Body of pancreas (tissue), 4 donors: ENCODE results near the gene ST6GAL1. TPM values are rescaled to one million over a fixed set of nuclear protein-coding genes. Genes with fewer than 3 reads are reported as not detected.
"Not testable (repeated sequence)": the region's sequence is repeated elsewhere in the genome, so short reads cannot be mapped to it uniquely, and the experiment has no call there.

Source experiments
- ATAC-seq: fragments of 150-250 bp; one replicate; pipeline ENCODE4 v1.9.1; 2016
- DNase-seq, 4 donors: peaks; one replicate each; pipeline ENCODE4 v3.0.0-alpha.2; 2019
- H3K27ac ChIP-seq, 4 donors: fragments of 200-600 bp; sonication (generic); 1 replicate in 3 of 4; 2 replicates in 1 of 4; pipeline versions ENCODE4 v1.5.1 to v1.6.1; 2016 to 2019; ENCODE audit warnings: mild to moderate bottlenecking in 1 of 4, mixed read lengths in 1 of 4, moderate library complexity in 1 of 4
- H3K27me3 ChIP-seq, 2 donors: fragments of 200-600 bp; sonication (generic); one replicate each; pipeline ENCODE4 v1.6.0; 2016; ENCODE audit warnings: mild to moderate bottlenecking in 1 of 2
- H3K36me3 ChIP-seq, 2 donors: fragments of 200-600 bp; sonication (generic); replicated peaks in 1 of 2; 2 replicates each; pipeline ENCODE4 v1.5.1; 2016; ENCODE audit warnings: low read depth in 2 of 2; ENCODE audit not compliant: insufficient read depth in 1 of 2
- H3K4me1 ChIP-seq: fragments of 200-600 bp; sonication (generic); one replicate; pipeline ENCODE4 v1.6.0; 2016
- H3K4me3 ChIP-seq, 2 donors: fragments of 200-600 bp; sonication (generic); 1 replicate in 1 of 2; 2 replicates in 1 of 2; pipeline ENCODE4 v1.5.1; 2016 to 2019
- H3K9me3 ChIP-seq, 3 donors: fragments of 200-600 bp; sonication (generic); 1 replicate in 2 of 3; 2 replicates in 1 of 3; pipeline ENCODE4 v1.5.1; 2016
- POLR2A ChIP-seq, 3 donors: fragments of 450-650 bp; IDR thresholded peaks; one replicate each; pipeline ENCODE4 v1.6.1; 2016; ENCODE audit warnings: antibody characterized with exemption in 3 of 3, mild to moderate bottlenecking in 2 of 3
- WGBS, 2 donors: methylation state at CpG; one replicate each; pipeline ENCODE4 v1.1.5; 2017; 5-methylcytosine and 5-hydroxymethylcytosine counted together
- intact Hi-C: fragments of 100-400 bp; cut with DNase I; formaldehyde crosslinking; loops from one replicate; pipeline ENCODE4 v1.15.1; 2023
- total RNA-seq, 2 donors: library from RNA; depleted of rRNA; stranded (reverse); fragments of >200 nt; gene quantifications; one replicate each; pipeline ENCODE4 v1.1.0, GENCODE V29; 2016
- TF ChIP-seq, protein P1 (sequence below), 7 experiments: fragments of 450-650 bp in 4 of 7; fragments of 200-600 bp in 3 of 7; sonication (generic) in 3 of 7; IDR thresholded peaks; one replicate each; pipeline ENCODE4 v1.5.1; 2016 to 2019; ENCODE audit warnings: antibody characterized with exemption in 7 of 7

Gene ST6GAL1
- total RNA-seq, 2 donors from 2014 or later: 10.2 to 12.2 TPM

GRCh38 chr3:186963636-186964035 lies 33.3 kb downstream of the ST6GAL1 start:
- no peak for ATAC-seq
- WGBS, 2 donors: 45 to 54% methylated on average over 4 to 5 of the region's 5 CpGs

GRCh38 chr3:186964071-186964470 lies 33.7 kb downstream of the ST6GAL1 start:
- Histone ChIP-seq H3K27ac (no peak overlapping the region), H3K4me1 (no peaks in the 10 kb centered on the region), H3K9me3 (no peaks in the 10 kb centered on the region), H3K4me3 (no peak overlapping the region), H3K27me3 (no peaks in the 10 kb centered on the region), H3K36me3 (no peaks in the 10 kb centered on the region)
- TF ChIP-seq POLR2A (IDR thresholded peaks at IDR 0.05): no peak
- TF ChIP-seq, protein P1, sequence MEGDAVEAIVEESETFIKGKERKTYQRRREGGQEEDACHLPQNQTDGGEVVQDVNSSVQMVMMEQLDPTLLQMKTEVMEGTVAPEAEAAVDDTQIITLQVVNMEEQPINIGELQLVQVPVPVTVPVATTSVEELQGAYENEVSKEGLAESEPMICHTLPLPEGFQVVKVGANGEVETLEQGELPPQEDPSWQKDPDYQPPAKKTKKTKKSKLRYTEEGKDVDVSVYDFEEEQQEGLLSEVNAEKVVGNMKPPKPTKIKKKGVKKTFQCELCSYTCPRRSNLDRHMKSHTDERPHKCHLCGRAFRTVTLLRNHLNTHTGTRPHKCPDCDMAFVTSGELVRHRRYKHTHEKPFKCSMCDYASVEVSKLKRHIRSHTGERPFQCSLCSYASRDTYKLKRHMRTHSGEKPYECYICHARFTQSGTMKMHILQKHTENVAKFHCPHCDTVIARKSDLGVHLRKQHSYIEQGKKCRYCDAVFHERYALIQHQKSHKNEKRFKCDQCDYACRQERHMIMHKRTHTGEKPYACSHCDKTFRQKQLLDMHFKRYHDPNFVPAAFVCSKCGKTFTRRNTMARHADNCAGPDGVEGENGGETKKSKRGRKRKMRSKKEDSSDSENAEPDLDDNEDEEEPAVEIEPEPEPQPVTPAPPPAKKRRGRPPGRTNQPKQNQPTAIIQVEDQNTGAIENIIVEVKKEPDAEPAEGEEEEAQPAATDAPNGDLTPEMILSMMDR (IDR thresholded peaks at IDR 0.05): no peak
- 61 to 72% methylated on average over 6 of the region's 6 CpGs for WGBS, 2 donors
- ATAC-seq (no peak), DNase-seq (no peak)
- intact Hi-C loops: no loop called here

More at GRCh38 chr3:186963636-186964035, 33.3 kb downstream of the ST6GAL1 start:
- no peak for TF ChIP-seq POLR2A (IDR thresholded peaks at IDR 0.05)
- TF ChIP-seq, protein P1 (IDR thresholded peaks at IDR 0.05): no peak
- intact Hi-C loops: no loop called here
- Histone ChIP-seq H3K4me3 (no peak overlapping the region), H3K9me3 (no peaks in the 10 kb centered on the region), H3K27ac (no peak overlapping the region), H3K4me1 (no peaks in the 10 kb centered on the region), H3K36me3 (no peaks in the 10 kb centered on the region), H3K27me3 (no peaks in the 10 kb centered on the region)
- no peak for DNase-seq

DNA sequence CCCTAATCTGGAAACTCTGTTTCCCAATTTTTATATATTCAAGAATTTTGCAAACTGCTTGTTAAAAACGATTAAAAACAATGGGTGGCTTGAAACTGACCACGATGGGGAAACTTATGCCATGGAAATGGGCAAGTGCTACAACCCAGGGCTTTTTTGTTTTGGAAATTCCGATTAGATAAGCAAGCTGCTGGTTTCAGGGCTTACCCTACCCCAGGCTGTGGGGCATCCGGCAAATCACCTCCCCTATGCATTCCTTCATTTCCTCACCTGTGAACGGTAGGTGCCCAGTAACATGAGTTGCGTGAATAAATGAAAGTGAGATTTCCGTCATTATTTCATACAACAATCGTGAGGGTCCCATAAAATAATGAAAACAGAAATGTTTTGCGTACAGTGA lies 34.3 kb downstream of the ST6GAL1 start:
- 42 to 50% methylated on average over 9 of the region's 9 CpGs for WGBS, 2 donors
- Histone ChIP-seq H3K27me3 (no peaks in the 10 kb centered on the region), H3K4me3 (no peak overlapping the region), H3K4me1 (no peaks in the 10 kb centered on the region), H3K27ac (peak overlapping the region in 1 of 4 donors; percentile 41), H3K9me3 (no peaks in the 10 kb centered on the region), H3K36me3 (no peaks in the 10 kb centered on the region)
- intact Hi-C loops: no loop called here
- no peak for ATAC-seq
- TF ChIP-seq, protein P1 (IDR thresholded peaks at IDR 0.05): no peak
- no peak for TF ChIP-seq POLR2A (IDR thresholded peaks at IDR 0.05)
- no peak for DNase-seq

DNA sequence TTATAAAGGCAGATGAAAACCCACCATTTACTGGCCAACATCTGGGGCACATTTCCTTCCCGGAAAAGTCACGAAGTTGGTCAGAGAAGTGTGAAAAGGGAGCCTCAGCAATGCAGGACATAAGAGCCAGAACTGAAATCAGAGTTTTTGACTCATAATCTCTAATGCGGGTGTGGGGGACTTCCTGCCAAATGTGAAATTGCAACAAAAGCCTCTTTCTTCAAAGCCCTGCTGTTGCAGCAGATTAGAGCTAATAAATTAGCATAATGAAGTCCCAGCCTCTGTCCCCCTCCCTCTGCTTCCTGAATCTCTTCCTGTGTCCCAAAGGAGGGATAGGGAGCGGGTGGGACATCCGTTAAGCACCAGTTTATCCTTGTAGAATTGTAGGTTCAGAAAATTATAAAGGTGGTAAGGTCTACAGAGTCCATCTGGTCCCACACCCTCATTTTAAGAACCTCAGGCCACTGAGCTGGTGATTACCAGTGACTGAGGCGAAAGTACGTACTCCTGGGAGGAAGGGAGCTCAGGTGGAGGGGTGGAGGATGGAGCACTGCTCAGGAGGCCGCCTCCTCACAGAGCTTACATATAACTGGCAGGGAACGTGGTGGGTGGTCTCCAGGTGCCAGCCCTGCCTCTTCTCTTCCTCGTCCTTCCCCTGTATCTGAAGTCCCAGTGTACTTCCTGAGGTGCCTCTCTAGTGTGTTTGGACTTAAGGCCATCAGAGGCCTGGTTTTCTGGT lies 35.0 kb downstream of the ST6GAL1 start:
- Histone ChIP-seq H3K27ac (peak overlapping the region in 1 of 4 donors; percentile 41), H3K9me3 (no peaks in the 10 kb centered on the region), H3K36me3 (no peaks in the 10 kb centered on the region), H3K4me1 (no peaks in the 10 kb centered on the region), H3K27me3 (no peaks in the 10 kb centered on the region), H3K4me3 (no peak overlapping the region)
- intact Hi-C loops: no loop called here
- no peak for TF ChIP-seq POLR2A (IDR thresholded peaks at IDR 0.05)
- TF ChIP-seq, protein P1 (IDR thresholded peaks at IDR 0.05): no peak
- 55 to 61% methylated on average over 10 of the region's 10 CpGs for WGBS, 2 donors
- ATAC-seq (no peak), DNase-seq (no peak)

- no peaks in the 10 kb centered on the region for H3K4me1 ChIP-seq
- no peaks in the 10 kb centered on the region for H3K27me3 ChIP-seq
- no peak overlapping the region for H3K4me3 ChIP-seq
- no peak for ATAC-seq
- intact Hi-C loops: no loop called here
- no peaks in the 10 kb centered on the region for H3K9me3 ChIP-seq
- H3K27ac ChIP-seq: no peak overlapping the region
- WGBS, 2 donors: 51 to 67% methylated on average over 3 to 6 of the region's 6 CpGs
- no peak for DNase-seq
- no peaks in the 10 kb centered on the region for H3K36me3 ChIP-seq
- no peak for TF ChIP-seq POLR2A (IDR thresholded peaks at IDR 0.05)
- TF ChIP-seq, protein P1 (IDR thresholded peaks at IDR 0.05): no peak
These were observed 36.1 kb downstream of the ST6GAL1 start for GRCh38 chr3:186966406-186966805.

- H3K27ac ChIP-seq: peak overlapping the region in 1 of 4 donors; percentile 45
- H3K27me3 ChIP-seq, ATAC-seq, H3K9me3 ChIP-seq, DNase-seq, H3K4me3 ChIP-seq, intact Hi-C loops, H3K36me3 ChIP-seq, H3K4me1 ChIP-seq: not testable (repeated sequence)
- WGBS, 2 donors: 88 to 94% methylated on average over 11 of the region's 11 CpGs
These were observed 36.9 kb downstream of the ST6GAL1 start for GRCh38 chr3:186967236-186967635.
